Measurements from ENCODE around the gene EXOC6B. TPM values are rescaled to one million over a fixed set of nuclear protein-coding genes. Genes with fewer than 3 reads are reported as not detected.

The EXOC6B gene
- total and polyA plus RNA-seq, 3 donors from 2014 or later = 27.7 to 45.2 (median 31.7) TPM

- no peaks in the 10 kb centered on the region for H3K27me3 ChIP-seq
- intact Hi-C loops (cut with DNase I; ENCODE audit: low total_unique reads) = loop anchor here (10.0 kb wide), 1 partner anchor 75 kb away; no protein-coding TSS in a partner anchor
- no peaks in the 10 kb centered on the region for H3K36me3 ChIP-seq (ENCODE audit: low read depth, missing control alignments)
- no peak for DNase-seq
- H3K4me3 ChIP-seq = no peak overlapping the region
- no peak overlapping the region for H3K27ac ChIP-seq
- 88 to 91% methylated on average over 2 of the region's 2 CpGs for WGBS, 2 donors
- H3K9me3 ChIP-seq = no peaks in the 10 kb centered on the region
- H3K4me1 ChIP-seq = no peaks in the 10 kb centered on the region
- TF ChIP-seq POLR2A (IDR thresholded peaks at IDR 0.05) (no peak), CTCF (IDR thresholded peaks at IDR 0.05) (no peak)
Observed at GRCh38 chr2:72779495-72779894, 46.3 kb downstream of the EXOC6B start.

GRCh38 chr2:72778410-72778809, 47.4 kb downstream of the EXOC6B start:
- DNase-seq = no peak
- Histone ChIP-seq H3K27me3 (no peaks in the 10 kb centered on the region), H3K4me1 (no peaks in the 10 kb centered on the region), H3K27ac (no peak overlapping the region), H3K9me3 (no peaks in the 10 kb centered on the region), H3K36me3 (ENCODE audit: low read depth, missing control alignments) (no peaks in the 10 kb centered on the region), H3K4me3 (no peak overlapping the region)
- 87 to 93% methylated on average over 1 of the region's 1 CpG for WGBS, 2 donors
- TF ChIP-seq POLR2A (IDR thresholded peaks at IDR 0.05) (no peak), CTCF (IDR thresholded peaks at IDR 0.05) (no peak)
- intact Hi-C loops (cut with DNase I; ENCODE audit: low total_unique reads) = loop anchor here (10.0 kb wide), 1 partner anchor 76 kb away; no protein-coding TSS in a partner anchor

GRCh38 chr2:72770879-72771461, 54.9 kb downstream of the EXOC6B start:
- H3K27me3 ChIP-seq = no peaks in the 10 kb centered on the region
- no peak overlapping the region for H3K4me3 ChIP-seq
- no peak overlapping the region for H3K27ac ChIP-seq
- DNase-seq = peak; percentile 83
- 21 to 24% methylated on average over 2 of the region's 2 CpGs for WGBS, 2 donors
- TF ChIP-seq POLR2A (IDR thresholded peaks at IDR 0.05) = no peak
- peak; percentile 74 to 85 (median 75) for TF ChIP-seq CTCF (IDR thresholded peaks at IDR 0.05)
- no peaks in the 10 kb centered on the region for H3K36me3 ChIP-seq (ENCODE audit: low read depth, missing control alignments)
- intact Hi-C loops (cut with DNase I; ENCODE audit: low total_unique reads) = loop anchor here (10.0 kb wide), 1 partner anchor 84 kb away; no protein-coding TSS in a partner anchor
- no peaks in the 10 kb centered on the region for H3K9me3 ChIP-seq
- no peaks in the 10 kb centered on the region for H3K4me1 ChIP-seq

GRCh38 chr2:72765997-72766609, 59.7 kb downstream of the EXOC6B start:
- H3K36me3 ChIP-seq (ENCODE audit: low read depth, missing control alignments) = no peaks in the 10 kb centered on the region
- H3K27ac ChIP-seq = no peak overlapping the region
- intact Hi-C loops (cut with DNase I; ENCODE audit: low total_unique reads) = no loop called here
- no peaks in the 10 kb centered on the region for H3K27me3 ChIP-seq
- TF ChIP-seq CTCF (IDR thresholded peaks at IDR 0.05) = no peak
- TF ChIP-seq POLR2A (IDR thresholded peaks at IDR 0.05) = no peak
- no peak overlapping the region for H3K4me3 ChIP-seq
- 61 to 75% methylated on average over 2 of the region's 2 CpGs for WGBS, 2 donors
- DNase-seq = no peak
- H3K4me1 ChIP-seq = no peaks in the 10 kb centered on the region
- H3K9me3 ChIP-seq = no peaks in the 10 kb centered on the region
